GM12878 (cell line): ENCODE data around the gene AMBP. TPM values are rescaled to one million over a fixed set of nuclear protein-coding genes. Genes with fewer than 3 reads are reported as not detected.

Experiments
- ATAC-seq: fragments of 200-7000 bp; cut with Tn5 transposase; 3 replicates; pipeline ENCODE4 v1.9.1; 2020; ENCODE audit warnings: mild to moderate bottlenecking, moderate library complexity
- BruUV-seq: library from RNA; stranded (reverse); fragments of 400-500 nt; replicated peaks from 2 replicates; lab custom pipeline; 2021; lab: Mats Ljungman, UMichigan
- CTCF ChIA-PET: fragments of 300-600 bp; sonication (Branson Sonifier 250); formaldehyde crosslinking; extraction: SDS; loops from one replicate; lab custom pipeline; 2021; ENCODE audit warnings: inconsistent platforms; lab: Yijun Ruan, JAX
- POLR2A ChIA-PET: fragments of 350-600 bp; formaldehyde crosslinking; extraction: SDS; loops from one replicate; lab custom pipeline; 2021; ENCODE audit warnings: inconsistent platforms; lab: Charles Lee
- RAD21 ChIA-PET: fragments of 300-600 bp; sonication (Branson Sonifier 250); formaldehyde crosslinking; loops from one replicate; lab custom pipeline; 2023; ENCODE audit warnings: antibody characterized with exemption; ENCODE audit not compliant: unreplicated experiment; lab: Charles Lee
- SMC1A ChIA-PET: fragments of 300-600 bp; sonication (Branson Sonifier 250); formaldehyde crosslinking; loops from one replicate; lab custom pipeline; 2023; ENCODE audit not compliant: unreplicated experiment, uncharacterized antibody; lab: Charles Lee
- DNase-seq: peaks from one replicate; pipeline ENCODE4 v3.0.0-alpha.2; 2011; ENCODE audit warnings: low read depth, low spot score
- FAIRE-seq: peaks from 3 replicates; lab custom pipeline; 2011; peaks lifted over from hg19 to GRCh38; lab: Jason Lieb, UNC
- H2AFZ ChIP-seq: 2 replicates; pipeline ENCODE4 v1.6.0; 2011; ENCODE audit warnings: low read depth, low read length, control low read depth; ENCODE audit not compliant: control insufficient read depth
- H3K27ac ChIP-seq: 2 replicates; pipeline ENCODE4 v1.5.1; 2011; ENCODE audit warnings: control low read depth; ENCODE audit not compliant: control insufficient read depth, insufficient read depth
- H3K27me3 ChIP-seq, 2 experiments: replicated peaks in 1 of 2; 2 replicates each; pipeline versions ENCODE4 v1.6.0 to v1.6.1; 2011; ENCODE audit warnings: low read length in 1 of 2; ENCODE audit not compliant: control insufficient read depth in 2 of 2, insufficient read depth in 2 of 2
- H3K36me3 ChIP-seq, 2 experiments: 2 replicates each; pipeline ENCODE4 v1.5.1; 2011; ENCODE audit warnings: low read length in 1 of 2; ENCODE audit not compliant: control insufficient read depth in 2 of 2, insufficient read depth in 2 of 2
- H3K4me1 ChIP-seq: 2 replicates; pipeline ENCODE4 v1.6.1; 2011; ENCODE audit warnings: mild to moderate bottlenecking, low read length, moderate library complexity, mixed read lengths; ENCODE audit not compliant: control insufficient read depth, insufficient read depth
- H3K4me2 ChIP-seq: 2 replicates; pipeline ENCODE4 v1.6.0; 2011; ENCODE audit warnings: control low read depth; ENCODE audit not compliant: control insufficient read depth, insufficient read depth
- H3K4me3 ChIP-seq: fragments of 200-600 bp; sonication (generic); 2 replicates; pipeline ENCODE4 v1.5.1; 2016
- H3K79me2 ChIP-seq: 2 replicates; pipeline ENCODE4 v1.6.0; 2011; ENCODE audit warnings: low read length; ENCODE audit not compliant: control insufficient read depth, insufficient read depth
- H3K9ac ChIP-seq: 2 replicates; pipeline ENCODE4 v1.8.0; 2011; ENCODE audit warnings: low read length, control low read depth, mixed read lengths; ENCODE audit not compliant: control insufficient read depth, insufficient read depth
- H3K9me3 ChIP-seq: replicated peaks from 3 replicates; pipeline ENCODE4 v1.5.1; 2011; ENCODE audit warnings: mild to moderate bottlenecking, low read length; ENCODE audit not compliant: control insufficient read depth, insufficient read depth
- H4K20me1 ChIP-seq: 2 replicates; pipeline ENCODE4 v1.6.0; 2011; ENCODE audit not compliant: control insufficient read depth, insufficient read depth
- POLR2AphosphoS2 ChIP-seq: IDR thresholded peaks from 2 replicates; pipeline ENCODE4 v1.6.1; 2011; ENCODE audit warnings: low read depth, mild to moderate bottlenecking, low read length, improper control_type of control experiment, moderate library complexity
- RCOR1 ChIP-seq: conservative IDR thresholded peaks from 2 replicates; pipeline ENCODE4 v1.6.1; 2012; ENCODE audit warnings: low read depth, low read length, improper control_type of control experiment
- SMAD5 ChIP-seq: IDR thresholded peaks from 2 replicates; pipeline ENCODE4 v1.6.1; 2016; ENCODE audit warnings: antibody characterized with exemption, low read depth
- SP1 ChIP-seq: IDR thresholded peaks from one replicate; pipeline ENCODE4 v1.6.1; 2011; ENCODE audit warnings: low read depth, low read length
- WRNIP1 ChIP-seq: IDR thresholded peaks from 2 replicates; pipeline ENCODE4 v1.6.1; 2011; ENCODE audit warnings: low read depth, low read length, improper control_type of control experiment, borderline replicate concordance
- WGBS: methylation state at CpG from one replicate; pipeline ENCODE4 v1.1.6; 2016; ENCODE audit warnings: low lambda C conversion rate; ENCODE audit not compliant: insufficient replicate concordance, insufficient coverage; ENCODE audit errors: missing lambda C conversion rate; 5-methylcytosine and 5-hydroxymethylcytosine counted together
- in situ Hi-C: fragments of 300-500 bp; cut with MboI; formaldehyde crosslinking; loops from 9 replicates; pipeline ENCODE4 v1.14.3; 2018; ENCODE audit warnings: mixed read lengths
- intact Hi-C: fragments of 100-400 bp; cut with micrococcal nuclease; formaldehyde crosslinking; loops from one replicate; pipeline ENCODE4 v1.14.2; 2022; ENCODE audit not compliant: unreplicated experiment
- polyA plus RNA-seq, 11 experiments: library from polyadenylated mRNA; depleted of rRNA in 4 of 11; unstranded in 6 of 11; stranded (reverse) in 5 of 11; fragments of >200 nt; fragmentation: Nextera tagmentation in 4 of 11; fragmentation: Illumina TruSeq in 1 of 11; extraction: Ambion mirVana in 4 of 11; extraction: Trizol in 1 of 11; gene quantifications; 1 replicate in 1 of 11; 2 replicates in 10 of 11; pipeline versions ENCODE4 v1.2.1 to v1.2.3, GENCODE V29; 2011 to 2016; ENCODE audit warnings: inconsistent platforms in 2 of 11, missing spikeins in 2 of 11, low read depth in 1 of 11
- total RNA-seq, 4 experiments: library from RNA; depleted of rRNA in 3 of 4; stranded (reverse); fragments of >200 nt in 3 of 4; fragmentation: Illumina TruSeq in 1 of 4; extraction: Trizol in 1 of 4; gene quantifications; 2 replicates each; pipeline versions ENCODE4 v1.2.1 to v1.2.3, GENCODE V29; 2013 to 2021
- TF ChIP-seq, protein P1 (sequence below): IDR thresholded peaks from 2 replicates; pipeline ENCODE4 v1.6.1; 2012; ENCODE audit warnings: low read depth, low read length, improper control_type of control experiment

The AMBP gene
- total and polyA plus RNA-seq, 10 of the 15 experiments (the other 5 are each of a cell fraction or from before 2014, with no cell fraction given), result 0.11 to 2.3 (median 0.18) TPM; not detected in 7

- TF ChIP-seq, protein P1, sequence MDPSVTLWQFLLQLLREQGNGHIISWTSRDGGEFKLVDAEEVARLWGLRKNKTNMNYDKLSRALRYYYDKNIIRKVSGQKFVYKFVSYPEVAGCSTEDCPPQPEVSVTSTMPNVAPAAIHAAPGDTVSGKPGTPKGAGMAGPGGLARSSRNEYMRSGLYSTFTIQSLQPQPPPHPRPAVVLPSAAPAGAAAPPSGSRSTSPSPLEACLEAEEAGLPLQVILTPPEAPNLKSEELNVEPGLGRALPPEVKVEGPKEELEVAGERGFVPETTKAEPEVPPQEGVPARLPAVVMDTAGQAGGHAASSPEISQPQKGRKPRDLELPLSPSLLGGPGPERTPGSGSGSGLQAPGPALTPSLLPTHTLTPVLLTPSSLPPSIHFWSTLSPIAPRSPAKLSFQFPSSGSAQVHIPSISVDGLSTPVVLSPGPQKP, result no peak
- TF ChIP-seq WRNIP1 (no peak), SP1 (no peak), SMAD5 (no peak), RCOR1 (no peak)
These were observed 51.8 kb downstream of the AMBP start (continued) for GRCh38 chr9:114026335-114026734.

- H3K9me3 ChIP-seq, result no peaks in the 10 kb centered on the region; the same call in 2 of the 3 replicates
- 46% methylated on average over 5 of the region's 5 CpGs for WGBS
- no peak overlapping the region for H3K27ac ChIP-seq
- in situ Hi-C loops, result loop anchor here (25.0 kb wide), 1 partner anchor 563 kb away; the partner anchor contains the start of gene RGS3
- ATAC-seq, result no peak
- no peak overlapping the region for H2AFZ ChIP-seq
- BruUV-seq, result no TSS peak
- H3K79me2 ChIP-seq, result no peaks in the 10 kb centered on the region
- POLR2A ChIA-PET, result no interaction called here
- no peak overlapping the region for H3K4me3 ChIP-seq
- no peak for DNase-seq
- no peak for FAIRE-seq
- no peak overlapping the region for H3K4me2 ChIP-seq
- H3K9ac ChIP-seq, result no peak overlapping the region
- no peaks in the 10 kb centered on the region for H3K27me3 ChIP-seq
- CTCF ChIA-PET, result no interaction called here
- TF ChIP-seq POLR2AphosphoS2, result no peak
- no peaks in the 10 kb centered on the region for H3K36me3 ChIP-seq
- RAD21 ChIA-PET, result no interaction called here
- no peaks in the 10 kb centered on the region for H4K20me1 ChIP-seq
- H3K4me1 ChIP-seq, result no peaks in the 10 kb centered on the region
- SMC1A ChIA-PET, result no interaction called here
- intact Hi-C loops, result no loop called here
These were observed 52.3 kb downstream of the AMBP start for GRCh38 chr9:114025760-114026159.
